Muscle of back (tissue), 11 donors: Measurements from ENCODE around the gene MAPT. TPM values are rescaled to one million over a fixed set of nuclear protein-coding genes. Genes with fewer than 3 reads are reported as not detected.
"Not testable (repeated sequence)": the region's sequence is repeated elsewhere in the genome, so short reads cannot be mapped to it uniquely, and the experiment has no call there.

Source experiments
- DNase-seq, 3 donors: peaks; one replicate each; pipeline versions ENCODE4 v3.0.0 to v3.0.0-alpha.2; 2013
- polyA plus RNA-seq, 10 donors: library from polyadenylated mRNA; unstranded; fragments of 120-200 nt; gene quantifications; one replicate each; pipeline ENCODE4 v1.2.1, GENCODE V29; 2013; ENCODE audit not compliant: insufficient read length in 10 of 10

Gene MAPT
- polyA plus RNA-seq, 10 donors, result 6.6 to 13.7 (median 9.4) TPM

DNA sequence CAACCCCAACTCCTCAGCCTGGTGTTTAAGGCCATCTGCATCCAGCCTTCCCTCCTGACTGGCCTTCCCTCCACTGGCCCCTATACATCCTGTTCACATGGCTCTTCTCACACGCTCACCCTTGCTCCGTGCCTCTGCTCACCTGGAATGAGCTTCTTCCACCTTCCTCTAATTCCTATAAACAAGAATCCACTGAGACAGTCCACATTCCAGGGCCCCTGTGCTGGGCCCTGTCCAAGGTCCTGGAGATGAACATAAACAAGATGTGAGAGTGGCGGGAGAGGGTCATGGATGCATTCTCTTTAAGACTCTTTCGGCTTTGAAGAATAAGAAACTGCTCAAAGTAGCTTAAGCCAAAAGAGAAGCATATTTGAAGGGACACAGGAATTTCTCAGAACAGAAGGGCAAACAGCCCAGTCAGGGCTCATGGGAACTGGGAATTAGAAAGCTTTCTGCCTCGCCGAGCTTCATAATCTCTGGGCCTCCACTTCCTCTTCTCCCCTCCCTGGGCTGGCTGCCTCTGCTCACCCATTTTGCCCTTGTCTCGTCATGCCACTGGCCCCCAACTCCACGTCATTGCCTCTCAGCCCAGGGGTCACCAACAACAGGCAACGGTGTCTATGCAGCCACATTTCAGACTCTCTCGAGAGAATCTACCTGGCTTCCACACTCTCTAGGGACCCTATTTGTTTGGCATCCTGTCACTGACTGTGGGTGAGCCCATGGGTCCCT is 36.2 kb upstream of the MAPT start:
- DNase-seq, result peak; percentile 36 to 72 (median 55)

GRCh38 chr17:45861165-45861564 is 33.2 kb upstream of the MAPT start:
- DNase-seq, result no peak

DNA sequence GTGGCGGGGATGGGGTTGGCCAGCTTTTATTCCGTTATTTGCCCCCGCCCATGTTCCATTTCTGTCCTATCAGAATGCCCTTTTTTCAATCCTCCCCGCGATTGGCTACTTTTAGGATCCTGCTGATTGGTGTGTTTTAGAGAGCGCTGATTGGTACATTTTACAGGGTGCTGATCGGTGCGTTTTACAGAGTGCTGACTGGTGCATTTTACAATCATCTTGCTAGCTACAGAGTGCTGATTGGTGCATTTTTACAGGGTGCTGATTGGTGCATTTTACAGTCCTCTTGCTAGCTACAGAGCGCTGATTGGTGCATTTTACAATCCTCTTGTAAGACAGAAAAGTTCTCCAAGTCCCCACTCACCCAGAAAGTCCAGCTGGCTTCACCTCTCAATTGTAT is 32.2 kb upstream of the MAPT start:
- DNase-seq, result not testable (repeated sequence)

DNA sequence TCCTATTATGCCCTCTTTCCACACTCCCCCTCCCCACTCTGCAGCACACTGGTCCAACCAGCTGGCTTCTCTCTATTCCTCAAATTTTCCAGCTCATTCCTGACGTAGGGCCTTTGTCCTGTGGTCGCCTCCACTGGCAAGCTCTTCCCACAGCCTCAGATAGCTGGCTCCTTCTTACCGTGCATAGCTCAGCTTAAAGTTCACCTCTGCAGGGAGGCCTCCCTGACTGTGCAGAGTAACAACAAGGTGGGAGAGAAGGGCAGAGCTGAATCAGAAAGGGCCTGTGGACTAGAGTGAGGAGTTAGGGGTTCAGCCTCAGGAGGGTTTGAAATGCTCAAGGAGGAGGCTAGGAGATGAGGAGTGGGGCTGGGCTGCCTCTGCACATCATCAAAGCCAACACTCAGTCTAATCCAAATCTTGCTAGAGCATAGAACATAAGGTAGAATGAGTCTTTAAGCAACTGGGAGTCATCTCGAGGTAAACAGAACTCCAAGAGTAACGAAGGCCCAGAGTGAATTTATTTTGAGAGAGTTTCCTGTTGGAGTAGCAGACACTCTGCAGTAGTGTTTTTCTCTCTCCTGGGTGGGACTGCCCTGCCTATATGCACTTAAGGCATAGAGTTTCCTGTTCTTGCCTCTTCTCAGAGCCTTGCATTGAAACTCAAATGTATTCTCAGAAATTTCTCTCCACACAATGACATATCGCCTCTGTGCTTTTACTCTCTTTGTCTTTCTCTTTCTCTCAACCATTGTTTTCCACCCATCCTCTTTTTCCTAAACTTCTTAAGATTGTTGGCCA is 30.3 kb upstream of the MAPT start:
- no peak for DNase-seq

DNA sequence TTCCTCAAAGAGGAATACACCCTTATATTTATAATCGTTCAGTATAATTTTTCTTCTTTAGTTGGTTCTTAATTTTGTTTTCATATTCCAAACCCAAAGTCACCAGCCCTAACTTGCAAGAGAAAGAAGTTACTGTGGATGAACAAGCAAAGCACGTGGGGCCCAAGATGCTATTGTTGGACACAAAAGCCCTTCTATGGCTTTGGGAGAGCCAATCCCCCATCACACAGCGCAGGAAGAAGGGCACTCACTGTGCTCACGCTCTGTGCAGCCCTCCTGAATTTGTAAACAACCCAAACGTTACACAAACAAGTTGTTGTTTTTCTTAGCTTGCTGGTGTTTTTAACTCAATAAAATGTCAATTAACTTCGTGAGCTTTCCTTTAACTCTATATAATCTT is 27.2 kb upstream of the MAPT start:
- DNase-seq, result no peak

- DNase-seq, result no peak
These were observed 26.7 kb upstream of the MAPT start for GRCh38 chr17:45867702-45868101.

- DNase-seq, result no peak
These were observed 26.1 kb upstream of the MAPT start for GRCh38 chr17:45868276-45868675.

GRCh38 chr17:45869676-45870341 is 24.5 kb upstream of the MAPT start:
- DNase-seq, result no peak

- DNase-seq, result no peak
These were observed 23.9 kb upstream of the MAPT start for GRCh38 chr17:45870342-45870974.

GRCh38 chr17:45871718-45872117 is 22.6 kb upstream of the MAPT start:
- no peak for DNase-seq

DNA sequence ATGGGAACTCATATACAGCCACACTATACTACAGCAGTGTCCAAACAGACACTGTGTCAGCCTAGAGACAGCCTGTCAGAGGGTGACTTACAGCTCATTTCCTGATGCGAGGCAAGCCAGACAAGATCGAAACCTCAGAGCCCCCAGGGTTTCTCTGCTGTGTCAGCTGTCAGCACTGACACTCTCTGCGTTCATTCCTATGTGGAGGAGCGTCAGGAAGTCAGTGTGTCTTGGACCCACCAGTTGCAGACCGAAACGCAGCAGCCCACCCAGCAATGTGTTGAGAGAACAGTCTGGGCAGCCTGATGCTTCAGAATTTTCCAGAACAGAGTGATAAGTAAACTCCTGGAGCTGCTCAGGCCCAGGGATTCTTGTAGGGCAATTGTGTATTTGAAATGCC is 20.6 kb upstream of the MAPT start:
- no peak for DNase-seq

GRCh38 chr17:45874151-45874550 is 20.2 kb upstream of the MAPT start:
- no peak for DNase-seq

GRCh38 chr17:45876539-45876938 is 17.8 kb upstream of the MAPT start:
- DNase-seq, result no peak

DNA sequence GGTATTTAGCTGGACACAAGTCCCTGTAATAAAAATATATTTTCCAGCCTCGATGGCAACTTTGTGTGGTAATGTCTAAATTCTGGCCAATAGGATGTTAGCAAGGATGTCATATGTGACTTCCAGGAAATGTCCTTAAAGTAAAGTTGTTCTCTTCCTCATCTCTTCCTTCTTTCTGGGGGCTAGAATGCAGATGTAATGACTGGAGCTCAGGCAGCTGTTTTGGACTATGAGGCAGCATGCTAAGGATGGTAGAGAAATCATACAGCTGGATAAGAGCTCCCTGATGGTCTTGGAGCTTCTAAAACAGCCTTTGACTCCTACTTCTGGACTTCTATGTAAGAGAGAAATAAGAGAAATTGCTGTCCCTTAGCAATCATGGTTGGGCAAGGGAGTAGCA is 16.9 kb upstream of the MAPT start:
- no peak for DNase-seq

- no peak for DNase-seq
These were observed 11.3 kb upstream of the MAPT start for GRCh38 chr17:45883063-45883462.

DNA sequence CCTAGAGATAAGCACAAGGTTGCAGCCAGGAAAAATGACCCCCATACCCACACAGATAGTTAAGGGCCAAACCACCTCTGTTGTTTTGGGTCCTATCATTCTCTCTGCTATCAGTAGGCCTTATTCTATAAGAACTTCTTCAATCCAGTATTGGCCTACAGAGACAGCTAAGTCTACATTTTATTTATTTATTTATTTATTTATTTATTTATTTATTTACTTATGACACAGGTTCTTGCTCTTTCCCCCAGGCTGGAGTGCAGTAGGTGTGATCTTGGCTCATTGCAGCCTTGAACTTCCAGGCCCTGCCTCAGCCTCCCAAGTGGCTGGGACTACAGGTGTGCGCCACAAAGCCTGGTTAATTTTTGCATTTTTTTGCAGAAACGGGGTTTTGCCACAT is 7.5 kb upstream of the MAPT start:
- no peak for DNase-seq

GRCh38 chr17:45888392-45888791 is 6.0 kb upstream of the MAPT start:
- no peak for DNase-seq

DNA sequence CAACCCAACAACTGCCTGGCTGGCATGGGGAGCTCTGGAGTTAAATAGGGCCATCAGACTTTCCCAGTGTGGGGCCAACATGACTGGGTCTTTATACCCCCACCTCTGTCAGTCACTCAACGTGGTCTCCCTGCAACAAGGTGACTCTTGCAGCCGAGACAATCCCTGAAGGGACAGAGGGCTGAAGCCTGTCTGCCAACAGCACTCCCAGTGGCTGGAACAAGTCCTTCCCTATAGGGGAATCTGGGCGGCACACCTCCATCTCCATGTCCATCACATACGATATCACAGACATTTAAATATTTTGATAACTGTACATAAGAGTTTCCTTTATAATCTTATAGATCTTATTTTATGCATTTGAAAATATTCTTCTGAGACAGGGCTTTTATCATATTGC is 4.8 kb upstream of the MAPT start:
- DNase-seq, result no peak

- no peak for DNase-seq
These were observed 681 bp upstream of the MAPT start for GRCh38 chr17:45893725-45894021.

DNA sequence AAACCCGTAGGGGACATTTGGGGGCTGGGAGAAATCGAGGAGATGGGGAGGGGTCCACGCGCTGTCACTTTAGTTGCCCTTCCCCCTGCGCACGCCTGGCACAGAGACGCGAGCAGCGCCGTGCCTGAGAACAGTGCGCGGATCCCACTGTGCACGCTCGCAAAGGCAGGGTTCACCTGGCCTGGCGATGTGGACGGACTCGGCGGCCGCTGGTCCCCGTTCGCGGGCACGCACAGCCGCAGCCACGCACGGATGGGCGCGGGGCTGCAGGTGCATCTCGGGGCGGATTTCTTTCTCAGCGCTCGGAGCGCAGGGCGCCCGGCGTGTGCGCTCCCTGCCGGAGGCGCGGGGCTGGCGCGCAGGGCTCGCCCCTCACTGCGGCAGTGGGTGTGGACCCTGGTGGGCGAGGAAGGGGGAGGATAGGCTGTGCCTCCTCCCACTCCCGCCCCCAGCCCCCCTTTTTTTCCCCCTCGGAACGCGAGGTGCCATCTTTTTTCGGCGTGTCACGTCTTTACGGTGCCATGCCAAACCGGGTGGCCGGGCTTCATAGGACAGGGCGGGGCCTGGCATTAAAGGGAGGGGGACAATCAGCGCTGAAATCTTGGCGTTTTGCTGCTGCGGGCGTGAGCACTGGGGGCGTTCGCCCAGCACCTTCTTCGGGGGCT is 1.1 kb downstream of the MAPT start:
- peak in 1 of 3 donors; percentile 60 for DNase-seq

DNA sequence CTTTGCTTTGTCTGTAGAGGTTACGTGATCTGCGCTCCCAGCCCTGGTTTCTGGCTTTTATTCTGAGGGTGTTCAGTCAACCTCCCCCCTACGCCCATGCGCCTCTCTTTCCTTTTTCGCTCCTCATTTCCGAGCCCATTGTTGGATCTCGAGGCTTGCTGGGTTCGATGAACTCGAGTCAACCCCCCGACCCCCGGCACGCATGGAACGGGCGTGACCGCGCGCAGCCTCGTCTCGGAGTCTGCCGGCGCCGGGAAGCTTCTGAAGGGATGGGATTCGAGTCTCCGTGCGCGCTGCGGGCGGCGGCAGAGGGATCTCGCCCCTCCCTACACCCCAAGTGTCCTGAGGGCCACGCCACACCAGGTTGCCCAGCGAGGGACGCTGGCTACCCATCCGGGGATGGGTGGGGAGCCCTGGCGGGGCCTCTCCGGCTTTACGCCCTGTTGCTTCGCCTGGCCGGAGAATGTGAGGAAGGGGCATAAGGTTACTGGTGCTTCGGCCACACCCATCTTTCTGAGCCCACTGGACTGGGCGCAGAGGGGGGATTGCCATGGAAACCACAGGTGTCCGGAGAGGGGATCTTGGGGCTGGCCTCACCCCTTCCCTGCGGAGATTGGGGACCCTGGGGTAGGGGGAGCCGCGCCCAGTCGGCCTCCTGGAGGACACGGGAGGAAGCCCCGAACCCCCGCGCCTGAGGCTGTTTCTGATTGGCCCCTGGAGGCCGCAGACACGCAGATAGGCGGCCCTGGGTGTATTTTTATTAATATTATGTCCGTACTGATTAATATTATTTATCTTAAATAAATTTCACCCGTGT is 1.8 kb downstream of the MAPT start:
- peak in 1 of 3 donors; percentile 31 for DNase-seq
